GM23248 (cell line): ENCODE results near the gene RABEP1. TPM values are rescaled to one million over a fixed set of nuclear protein-coding genes. Genes with fewer than 3 reads are reported as not detected.

Experiments
- DNase-seq: peaks from one replicate; pipeline ENCODE4 v3.0.0-alpha.2; 2015
- H2AFZ ChIP-seq: fragments of 200-600 bp; sonication (generic); 2 replicates; pipeline ENCODE4 v1.6.1; 2016; ENCODE audit warnings: antibody characterized with exemption
- H3F3A ChIP-seq: fragments of 200-600 bp; sonication (generic); 2 replicates; pipeline ENCODE4 v1.6.1; 2016; ENCODE audit warnings: mild to moderate bottlenecking, antibody characterized with exemption, mixed run types; ENCODE audit not compliant: insufficient read depth
- H3K27ac ChIP-seq: fragments of 200-600 bp; sonication (generic); 2 replicates; pipeline ENCODE4 v1.5.1; 2016; ENCODE audit warnings: mild to moderate bottlenecking
- H3K27me3 ChIP-seq: fragments of 200-600 bp; sonication (generic); replicated peaks from 2 replicates; pipeline ENCODE4 v1.6.1; 2016; ENCODE audit warnings: mild to moderate bottlenecking; ENCODE audit not compliant: insufficient read depth
- H3K36me3 ChIP-seq: fragments of 200-600 bp; sonication (generic); 2 replicates; pipeline ENCODE4 v1.6.1; 2016; ENCODE audit warnings: low read depth, mild to moderate bottlenecking
- H3K4me1 ChIP-seq: fragments of 200-600 bp; sonication (generic); 2 replicates; pipeline ENCODE4 v1.6.1; 2016; ENCODE audit warnings: mild to moderate bottlenecking; ENCODE audit not compliant: insufficient read depth
- H3K4me2 ChIP-seq: fragments of 200-600 bp; sonication (generic); one replicate; pipeline ENCODE4 v1.6.1; 2016; ENCODE audit warnings: mild to moderate bottlenecking; ENCODE audit not compliant: unreplicated experiment
- H3K4me3 ChIP-seq: fragments of 200-600 bp; sonication (generic); 2 replicates; pipeline ENCODE4 v1.5.1; 2016; ENCODE audit warnings: mild to moderate bottlenecking
- H3K79me2 ChIP-seq: fragments of 200-600 bp; sonication (generic); 2 replicates; pipeline ENCODE4 v1.6.1; 2016; ENCODE audit warnings: mild to moderate bottlenecking; ENCODE audit not compliant: insufficient read depth
- H3K9ac ChIP-seq: fragments of 200-600 bp; sonication (generic); 2 replicates; pipeline ENCODE4 v1.6.1; 2016; ENCODE audit warnings: mild to moderate bottlenecking
- H3K9me2 ChIP-seq: fragments of 200-600 bp; sonication (generic); 2 replicates; pipeline ENCODE4 v1.6.1; 2016; ENCODE audit warnings: mixed run types, mild to moderate bottlenecking, moderate library complexity; ENCODE audit not compliant: insufficient read depth
- H3K9me3 ChIP-seq: fragments of 200-600 bp; sonication (generic); one replicate; pipeline ENCODE4 v1.6.1; 2017; ENCODE audit warnings: low read depth
- H4K20me1 ChIP-seq: fragments of 200-600 bp; sonication (generic); 2 replicates; pipeline ENCODE4 v1.6.0; 2016; ENCODE audit not compliant: insufficient read depth
- EZH2 ChIP-seq: fragments of 200-600 bp; sonication (generic); IDR thresholded peaks from 2 replicates; pipeline ENCODE4 v1.6.1; 2018; ENCODE audit warnings: antibody characterized with exemption, mild to moderate bottlenecking; ENCODE audit not compliant: insufficient read depth, poor library complexity, severe bottlenecking
- EZH2phosphoT487 ChIP-seq: fragments of 200-600 bp; sonication (generic); IDR thresholded peaks from 2 replicates; pipeline ENCODE4 v1.6.1; 2018; ENCODE audit warnings: antibody characterized with exemption, moderate library complexity, mild to moderate bottlenecking, low read depth; ENCODE audit not compliant: insufficient read depth
- WGBS, 2 experiments: methylation state at CpG; one replicate each; pipeline ENCODE4 v1.1.6; 2015 to 2017; ENCODE audit warnings: low lambda C conversion rate in 2 of 2, low coverage in 1 of 2; ENCODE audit errors: missing lambda C conversion rate in 2 of 2; 5-methylcytosine and 5-hydroxymethylcytosine counted together
- in situ Hi-C: fragments of 300-500 bp; cut with MboI; formaldehyde crosslinking; loops from 2 replicates; pipeline ENCODE4 v1.15.0; 2020
- polyA plus RNA-seq: library from polyadenylated mRNA; unstranded; fragments of >200 nt; fragmentation: Nextera tagmentation; extraction: Ambion mirVana; gene quantifications from 2 replicates; pipeline ENCODE4 v1.2.1, GENCODE V29; 2016
- total RNA-seq: library from RNA; depleted of rRNA; stranded (reverse); fragments of >200 nt; shearing (Covaris generic); gene quantifications from 2 replicates; pipeline ENCODE4 v1.2.3, GENCODE V29; 2014

Gene RABEP1
- total and polyA plus RNA-seq, 2 experiments from 2014 or later, result 26.3 to 33.6 TPM

GRCh38 chr17:5419959-5420653 lies 138.0 kb downstream of the RABEP1 start, which contains the start of gene RPAIN:
Gene RPAIN, plus strand, starts transcription at chr17:5420182. Its CDS starts 29 bp downstream, at chr17:5420211.
- Histone ChIP-seq H3K9me3 (no peaks in the 10 kb centered on the region), H3K36me3 (no peaks in the 10 kb centered on the region; the same call in 1 of the 2 replicates), H3K27me3 (no peaks in the 10 kb centered on the region), H3K9me2 (no peaks in the 10 kb centered on the region), H3K4me1 (peaks cover 21% of the 10 kb centered on the region), H3K9ac (peak within 1 kb of the TSS; percentile 94), H4K20me1 (no peaks in the 10 kb centered on the region), H3F3A (peaks cover 16% of the 10 kb centered on the region), H3K4me2 (peak within 1 kb of the TSS; percentile 98), H3K4me3 (peak within 1 kb of the TSS; percentile 96), H2AFZ (peak within 1 kb of the TSS; percentile 98), H3K27ac (peak within 1 kb of the TSS; percentile 85), H3K79me2 (peaks cover 55% of the 10 kb centered on the region)
- DNase-seq, result peak; percentile 86
- WGBS, 2 experiments, result 0% methylated on average over 41 of the region's 41 CpGs
- in situ Hi-C loops, result no loop called here
- TF ChIP-seq EZH2phosphoT487, result no peak
- TF ChIP-seq EZH2, result no peak

- H4K20me1 ChIP-seq, result no peaks in the 10 kb centered on the region
- no peak overlapping the region; the same call in 1 of the 2 replicates for H2AFZ ChIP-seq
- no peaks in the 10 kb centered on the region for H3K27me3 ChIP-seq
- H3K4me2 ChIP-seq, result peak overlapping the region; percentile 40
- H3K36me3 ChIP-seq, result peaks cover 8% of the 10 kb centered on the region
- peaks cover 33% of the 10 kb centered on the region for H3K79me2 ChIP-seq
- peak; percentile 88 for DNase-seq
- H3F3A ChIP-seq, result peaks cover 12% of the 10 kb centered on the region
- 13 to 24% methylated on average over 2 of the region's 2 CpGs for WGBS, 2 experiments
- H3K9me3 ChIP-seq, result no peaks in the 10 kb centered on the region
- peaks cover 21% of the 10 kb centered on the region for H3K4me1 ChIP-seq
- no peak overlapping the region for H3K4me3 ChIP-seq
- H3K9ac ChIP-seq, result no peak overlapping the region
- no peak overlapping the region for H3K27ac ChIP-seq
- TF ChIP-seq EZH2phosphoT487 (no peak), EZH2 (no peak)
- in situ Hi-C loops, result no loop called here
- no peaks in the 10 kb centered on the region for H3K9me2 ChIP-seq
Measured at GRCh38 chr17:5422505-5422904, 140.4 kb downstream of the RABEP1 start.

GRCh38 chr17:5424909-5425308 lies 142.8 kb downstream of the RABEP1 start:
- peaks cover 12% of the 10 kb centered on the region for H3K36me3 ChIP-seq

GRCh38 chr17:5425826-5426225 lies 143.7 kb downstream of the RABEP1 start:
- Histone ChIP-seq H3K9me2 (no peaks in the 10 kb centered on the region), H3K27me3 (no peaks in the 10 kb centered on the region), H3K9me3 (no peaks in the 10 kb centered on the region), H2AFZ (no peak overlapping the region), H3K79me2 (peaks cover 11% of the 10 kb centered on the region; the same call in 1 of the 2 replicates), H3K27ac (no peak overlapping the region), H3K4me2 (no peak overlapping the region), H3K36me3 (peaks cover 12% of the 10 kb centered on the region), H3K9ac (no peak overlapping the region), H3K4me1 (peaks cover 14% of the 10 kb centered on the region), H4K20me1 (no peaks in the 10 kb centered on the region), H3K4me3 (no peak overlapping the region), H3F3A (peaks cover 11% of the 10 kb centered on the region; the same call in 1 of the 2 replicates)
- TF ChIP-seq EZH2phosphoT487 (no peak), EZH2 (no peak)
- WGBS, 2 experiments, result 44 to 53% methylated on average over 3 of the region's 3 CpGs
- in situ Hi-C loops, result no loop called here
- no peak for DNase-seq

More at GRCh38 chr17:5424909-5425308, 142.8 kb downstream of the RABEP1 start:
- Histone ChIP-seq H3K4me3 (no peak overlapping the region), H3K9me3 (no peaks in the 10 kb centered on the region), H3K4me2 (no peak overlapping the region), H4K20me1 (no peaks in the 10 kb centered on the region), H2AFZ (no peak overlapping the region), H3K27ac (no peak overlapping the region), H3K4me1 (peaks cover 17% of the 10 kb centered on the region), H3F3A (peaks cover 11% of the 10 kb centered on the region; the same call in 1 of the 2 replicates), H3K79me2 (peaks cover 16% of the 10 kb centered on the region; the same call in 1 of the 2 replicates), H3K9me2 (no peaks in the 10 kb centered on the region), H3K27me3 (no peaks in the 10 kb centered on the region), H3K9ac (no peak overlapping the region)
- in situ Hi-C loops, result no loop called here
- 82 to 96% methylated on average over 1 of the region's 1 CpG for WGBS, 2 experiments
- TF ChIP-seq EZH2phosphoT487 (no peak), EZH2 (no peak)
- no peak for DNase-seq
